ENCODE results near the gene TRPV4. TPM values are rescaled to one million over a fixed set of nuclear protein-coding genes. Genes with fewer than 3 reads are reported as not detected.

The TRPV4 gene
- total and polyA plus RNA-seq, 2 donors from 2014 or later = 6.0 to 24.5 TPM

GRCh38 chr12:109820816-109821381 lies 12.3 kb downstream of the TRPV4 start:
- intact Hi-C loops (cut with DNase I) = no loop called here
- H3K4me3 ChIP-seq (ENCODE audit: low read length in 3 of 3) = no peak overlapping the region
- H3K9ac ChIP-seq (ENCODE audit: low read length in 3 of 3) = no peak overlapping the region
- no peak overlapping the region for H3K27ac ChIP-seq (ENCODE audit: low read depth in 2 of 2, low read length in 2 of 2)
- H3K9me3 ChIP-seq (ENCODE audit: control insufficient read depth in 2 of 3, insufficient read depth in 1 of 3, low read length in 3 of 3) = no peaks in the 10 kb centered on the region
- no peak for FAIRE-seq
- peaks cover 0 to 16% (median 11%) of the 10 kb centered on the region in 3 donors for H3K4me1 ChIP-seq (ENCODE audit: control insufficient read depth in 2 of 3, insufficient read depth in 2 of 3, low read depth in 1 of 3, low read length in 3 of 3)
- TF ChIP-seq, protein P1, sequence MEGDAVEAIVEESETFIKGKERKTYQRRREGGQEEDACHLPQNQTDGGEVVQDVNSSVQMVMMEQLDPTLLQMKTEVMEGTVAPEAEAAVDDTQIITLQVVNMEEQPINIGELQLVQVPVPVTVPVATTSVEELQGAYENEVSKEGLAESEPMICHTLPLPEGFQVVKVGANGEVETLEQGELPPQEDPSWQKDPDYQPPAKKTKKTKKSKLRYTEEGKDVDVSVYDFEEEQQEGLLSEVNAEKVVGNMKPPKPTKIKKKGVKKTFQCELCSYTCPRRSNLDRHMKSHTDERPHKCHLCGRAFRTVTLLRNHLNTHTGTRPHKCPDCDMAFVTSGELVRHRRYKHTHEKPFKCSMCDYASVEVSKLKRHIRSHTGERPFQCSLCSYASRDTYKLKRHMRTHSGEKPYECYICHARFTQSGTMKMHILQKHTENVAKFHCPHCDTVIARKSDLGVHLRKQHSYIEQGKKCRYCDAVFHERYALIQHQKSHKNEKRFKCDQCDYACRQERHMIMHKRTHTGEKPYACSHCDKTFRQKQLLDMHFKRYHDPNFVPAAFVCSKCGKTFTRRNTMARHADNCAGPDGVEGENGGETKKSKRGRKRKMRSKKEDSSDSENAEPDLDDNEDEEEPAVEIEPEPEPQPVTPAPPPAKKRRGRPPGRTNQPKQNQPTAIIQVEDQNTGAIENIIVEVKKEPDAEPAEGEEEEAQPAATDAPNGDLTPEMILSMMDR (IDR thresholded peaks at IDR 0.05; ENCODE audit: borderline replicate concordance, extremely low read depth, insufficient read depth) = no peak
- H3K36me3 ChIP-seq (ENCODE audit: control insufficient read depth in 2 of 3, insufficient read depth in 3 of 3, low read length in 3 of 3) = no peaks in the 10 kb centered on the region
- no peaks in the 10 kb centered on the region for H3K27me3 ChIP-seq (ENCODE audit: control insufficient read depth, insufficient read depth, low read length)
- no peak for DNase-seq

DNA sequence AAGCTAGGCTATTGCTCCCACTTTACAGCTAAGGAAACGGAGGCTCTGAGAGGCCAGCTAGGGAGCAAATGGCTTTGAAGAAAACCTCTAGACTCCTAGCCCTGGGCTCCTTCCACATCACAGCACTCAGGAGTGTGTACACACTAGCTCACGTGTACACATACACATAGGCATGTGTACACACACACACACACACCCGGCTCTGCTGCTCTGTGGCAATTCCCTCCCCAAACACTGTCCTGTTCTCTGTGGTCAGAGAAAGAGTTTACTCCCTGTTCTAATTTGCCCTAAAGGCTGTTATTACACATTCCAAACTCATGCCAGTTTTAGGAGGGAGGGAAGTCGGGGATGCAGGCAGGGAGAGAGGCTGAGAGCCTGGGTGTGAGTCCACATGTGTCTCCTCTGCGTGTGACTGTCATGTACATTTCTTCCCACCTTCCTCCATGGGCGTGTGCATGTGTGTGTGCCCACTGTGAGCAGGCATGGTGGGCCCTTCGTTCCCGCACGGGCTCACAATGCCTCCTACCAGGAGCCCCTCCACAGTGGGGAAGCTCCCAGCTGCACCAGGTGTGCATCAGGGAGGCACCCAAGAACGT lies 14.2 kb downstream of the TRPV4 start:
- no peaks in the 10 kb centered on the region for H3K9me3 ChIP-seq (ENCODE audit: control insufficient read depth in 2 of 3, insufficient read depth in 1 of 3, low read length in 3 of 3)
- FAIRE-seq (no peak), DNase-seq (no peak)
- peak overlapping the region in 1 of 2 donors; percentile 7 for H3K27ac ChIP-seq (ENCODE audit: low read depth in 2 of 2, low read length in 2 of 2)
- peaks cover 0 to 2% (median under 1%) of the 10 kb centered on the region in 3 donors for H3K36me3 ChIP-seq (ENCODE audit: control insufficient read depth in 2 of 3, insufficient read depth in 3 of 3, low read length in 3 of 3)
- no peak overlapping the region for H3K9ac ChIP-seq (ENCODE audit: low read length in 3 of 3)
- H3K4me1 ChIP-seq (ENCODE audit: control insufficient read depth in 2 of 3, insufficient read depth in 2 of 3, low read depth in 1 of 3, low read length in 3 of 3) = peaks cover 0 to 16% (median 6%) of the 10 kb centered on the region in 3 donors
- no peak overlapping the region for H3K4me3 ChIP-seq (ENCODE audit: low read length in 3 of 3)
- no peaks in the 10 kb centered on the region for H3K27me3 ChIP-seq (ENCODE audit: control insufficient read depth, insufficient read depth, low read length)
- intact Hi-C loops (cut with DNase I) = no loop called here
- TF ChIP-seq, protein P1 (IDR thresholded peaks at IDR 0.05; ENCODE audit: borderline replicate concordance, extremely low read depth, insufficient read depth) = no peak

- H3K36me3 ChIP-seq (ENCODE audit: control insufficient read depth in 2 of 3, insufficient read depth in 3 of 3, low read length in 3 of 3) = peaks cover 3 to 10% (median 8%) of the 10 kb centered on the region in 3 donors
- FAIRE-seq (no peak), DNase-seq (no peak)
- H3K27ac ChIP-seq (ENCODE audit: low read depth in 2 of 2, low read length in 2 of 2) = no peak overlapping the region
- peaks cover 0 to 14% (median 6%) of the 10 kb centered on the region in 3 donors for H3K4me1 ChIP-seq (ENCODE audit: control insufficient read depth in 2 of 3, insufficient read depth in 2 of 3, low read depth in 1 of 3, low read length in 3 of 3)
- TF ChIP-seq, protein P1 (IDR thresholded peaks at IDR 0.05; ENCODE audit: borderline replicate concordance, extremely low read depth, insufficient read depth) = no peak
- no peak overlapping the region for H3K4me3 ChIP-seq (ENCODE audit: low read length in 3 of 3)
- intact Hi-C loops (cut with DNase I) = no loop called here
- no peaks in the 10 kb centered on the region for H3K27me3 ChIP-seq (ENCODE audit: control insufficient read depth, insufficient read depth, low read length)
- no peaks in the 10 kb centered on the region for H3K9me3 ChIP-seq (ENCODE audit: control insufficient read depth in 2 of 3, insufficient read depth in 1 of 3, low read length in 3 of 3)
- no peak overlapping the region for H3K9ac ChIP-seq (ENCODE audit: low read length in 3 of 3)
These were observed 14.9 kb downstream of the TRPV4 start for GRCh38 chr12:109818253-109818652.

Data from kidney (tissue), 14 donors.